Activated B cell treated with CpG ODN at 0.5 μM for 24 hours (primary cell): Measurements from ENCODE around the gene OR1J4. TPM values are rescaled to one million over a fixed set of nuclear protein-coding genes. Genes with fewer than 3 reads are reported as not detected.

Experiments
- ATAC-seq: fragments of 200-7000 bp; cut with Tn5 transposase; one replicate; pipeline ENCODE4 v1.10.0; 2021; ENCODE audit warnings: low read depth, mild to moderate bottlenecking, moderate library complexity
- CTCF ChIA-PET: fragments of 350-600 bp; sonication (Branson Sonifier 250); formaldehyde crosslinking; loops from one replicate; lab custom pipeline; 2021; ENCODE audit warnings: antibody characterized with exemption; lab: Charles Lee
- POLR2A ChIA-PET: fragments of 350-600 bp; sonication (Branson Sonifier 250); formaldehyde crosslinking; loops from one replicate; lab custom pipeline; 2021; ENCODE audit warnings: antibody characterized with exemption; lab: Charles Lee
- DNase-seq: peaks from one replicate; pipeline ENCODE4 v3.0.0; 2022
- H3K27ac Mint-ChIP-seq: one replicate; pipeline ENCODE4 v1.8.0; 2020; ENCODE audit warnings: mixed read lengths
- H3K27me3 Mint-ChIP-seq: one replicate; pipeline ENCODE4 v1.8.0; 2021; ENCODE audit warnings: mixed read lengths
- H3K36me3 Mint-ChIP-seq: one replicate; pipeline ENCODE4 v1.8.0; 2021; ENCODE audit warnings: low read depth, mixed read lengths
- H3K4me1 Mint-ChIP-seq: one replicate; pipeline ENCODE4 v1.8.0; 2021; ENCODE audit warnings: mixed read lengths
- H3K4me3 Mint-ChIP-seq: one replicate; pipeline ENCODE4 v1.8.0; 2020; ENCODE audit warnings: mild to moderate bottlenecking, mixed read lengths
- H3K9me3 Mint-ChIP-seq: one replicate; pipeline ENCODE4 v1.8.0; 2020; ENCODE audit warnings: mixed read lengths
- CTCF ChIP-seq: fragments of 200-600 bp; IDR thresholded peaks from one replicate; pipeline ENCODE4 v1.8.0; 2022; ENCODE audit warnings: antibody characterized with exemption, mild to moderate bottlenecking
- intact Hi-C: fragments of 100-400 bp; cut with micrococcal nuclease; formaldehyde crosslinking; loops from one replicate; pipeline ENCODE4 v1.15.1; 2024
- total RNA-seq: library from RNA; stranded (reverse); gene quantifications from 2 replicates; pipeline ENCODE4 v1.2.3, GENCODE V29; 2022

The OR1J4 gene
- total RNA-seq, 1 donor from 2014 or later, result not detected

- intact Hi-C loops, result no loop called here
- TF ChIP-seq CTCF, result no peak
- Mint-ChIP-seq H3K36me3 (no peaks in the 10 kb centered on the region), H3K4me1 (no peaks in the 10 kb centered on the region), H3K9me3 (peaks cover 6% of the 10 kb centered on the region), H3K27me3 (peaks cover 13% of the 10 kb centered on the region), H3K4me3 (no peak overlapping the region), H3K27ac (no peak overlapping the region)
- DNase-seq (no peak), ATAC-seq (no peak)
- POLR2A ChIA-PET, result no interaction called here
- CTCF ChIA-PET, result no interaction called here
These were observed 19.8 kb downstream of the OR1J4 start for GRCh38 chr9:122538757-122539156.

GRCh38 chr9:122546196-122546595, 27.3 kb downstream of the OR1J4 start:
- intact Hi-C loops, result no loop called here
- no peaks in the 10 kb centered on the region for H3K4me1 Mint-ChIP-seq
- no peak for TF ChIP-seq CTCF
- no peak for DNase-seq
- no peak overlapping the region for H3K27ac Mint-ChIP-seq
- no peaks in the 10 kb centered on the region for H3K9me3 Mint-ChIP-seq
- H3K27me3 Mint-ChIP-seq, result peaks cover 25% of the 10 kb centered on the region
- H3K4me3 Mint-ChIP-seq, result no peak overlapping the region
- no peak for ATAC-seq
- ChIA-PET POLR2A (no interaction called here), CTCF (no interaction called here)
- H3K36me3 Mint-ChIP-seq, result no peaks in the 10 kb centered on the region

GRCh38 chr9:122551371-122551770, 32.4 kb downstream of the OR1J4 start:
- Mint-ChIP-seq H3K4me1 (no peaks in the 10 kb centered on the region), H3K9me3 (no peaks in the 10 kb centered on the region), H3K4me3 (no peak overlapping the region), H3K36me3 (no peaks in the 10 kb centered on the region), H3K27me3 (peaks cover 28% of the 10 kb centered on the region), H3K27ac (no peak overlapping the region)
- intact Hi-C loops, result no loop called here
- POLR2A ChIA-PET, result no interaction called here
- ATAC-seq, result no peak
- no peak for TF ChIP-seq CTCF
- CTCF ChIA-PET, result no interaction called here
- no peak for DNase-seq

- no peak for ATAC-seq
- intact Hi-C loops, result no loop called here
- ChIA-PET CTCF (no interaction called here), POLR2A (no interaction called here)
- no peak for DNase-seq
- H3K9me3 Mint-ChIP-seq, result no peaks in the 10 kb centered on the region
- H3K4me1 Mint-ChIP-seq, result no peaks in the 10 kb centered on the region
- H3K27me3 Mint-ChIP-seq, result peaks cover 28% of the 10 kb centered on the region
- H3K27ac Mint-ChIP-seq, result no peak within 1 kb of the TSS
- TF ChIP-seq CTCF, result no peak
- no peak within 1 kb of the TSS for H3K4me3 Mint-ChIP-seq
- H3K36me3 Mint-ChIP-seq, result no peaks in the 10 kb centered on the region
These were observed 33.9 kb downstream of the OR1J4 start, which contains the start of gene OR1N2 for GRCh38 chr9:122552812-122553211. Gene OR1N2, plus strand, starts transcription at chr9:122553112. Its CDS starts 100 bp downstream, at chr9:122553212.

GRCh38 chr9:122561446-122561845, 42.5 kb downstream of the OR1J4 start:
- no peaks in the 10 kb centered on the region for H3K4me1 Mint-ChIP-seq
- ATAC-seq (no peak), DNase-seq (no peak)
- H3K4me3 Mint-ChIP-seq, result no peak overlapping the region
- intact Hi-C loops, result no loop called here
- TF ChIP-seq CTCF, result no peak
- no peak overlapping the region for H3K27ac Mint-ChIP-seq
- POLR2A ChIA-PET, result no interaction called here
- CTCF ChIA-PET, result no interaction called here
- no peaks in the 10 kb centered on the region for H3K36me3 Mint-ChIP-seq
- H3K9me3 Mint-ChIP-seq, result peaks cover 14% of the 10 kb centered on the region
- peaks cover 35% of the 10 kb centered on the region for H3K27me3 Mint-ChIP-seq
